Epidermal melanocyte (primary cell): ENCODE data around the gene KCNK5.
A peak's percentile ranks its signal among the peaks of the same experiment; 100 is the strongest.

ENCODE experiments used
- DNase-seq: peaks from one replicate; pipeline ENCODE4 v3.0.0; 2011; ENCODE audit warnings: low spot score; ENCODE audit not compliant: insufficient read length

The KCNK5 gene

DNA sequence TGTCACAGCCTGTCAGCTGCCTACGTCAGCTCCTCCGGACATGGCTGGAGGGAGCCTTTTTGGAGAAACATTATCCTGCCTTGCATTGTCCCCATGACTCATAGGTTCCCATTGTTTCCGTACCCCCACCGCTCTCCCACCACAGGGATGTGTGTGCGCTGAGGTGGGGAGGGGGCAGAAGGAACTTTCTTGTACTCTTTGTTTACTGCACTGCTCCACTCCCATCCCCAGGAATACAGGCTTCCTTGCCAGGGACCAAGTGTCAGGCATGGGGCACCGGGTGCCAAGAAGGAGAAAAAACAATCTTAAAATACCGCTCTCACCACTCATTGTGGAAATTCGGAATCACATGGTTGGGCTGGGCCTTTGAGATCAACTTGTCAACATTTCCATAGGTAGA is 51.0 kb downstream of the KCNK5 start:
- no peak for DNase-seq

GRCh38 chr6:39177130-39177529 is 52.1 kb downstream of the KCNK5 start:
- no peak for DNase-seq

DNA sequence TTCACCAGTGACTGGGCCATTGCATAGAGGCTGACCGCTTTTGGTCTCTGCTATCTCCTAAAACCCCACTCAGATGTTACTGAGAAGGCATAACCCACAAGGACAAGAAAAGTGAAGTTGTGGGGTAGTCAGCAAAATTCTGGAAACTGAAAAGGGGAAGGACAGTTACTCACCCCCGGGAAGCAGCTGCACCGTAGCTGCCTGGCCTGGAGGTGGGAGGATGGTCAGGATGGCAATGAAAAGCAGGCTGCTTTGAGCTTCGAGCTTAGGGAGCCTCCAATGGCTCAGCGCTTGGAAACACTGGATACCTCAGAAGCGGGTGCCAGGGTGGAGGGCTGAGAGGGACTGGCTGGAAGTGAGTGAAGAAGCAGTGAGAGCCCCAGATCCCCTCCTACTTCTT is 56.0 kb downstream of the KCNK5 start:
- DNase-seq, result no peak

DNA sequence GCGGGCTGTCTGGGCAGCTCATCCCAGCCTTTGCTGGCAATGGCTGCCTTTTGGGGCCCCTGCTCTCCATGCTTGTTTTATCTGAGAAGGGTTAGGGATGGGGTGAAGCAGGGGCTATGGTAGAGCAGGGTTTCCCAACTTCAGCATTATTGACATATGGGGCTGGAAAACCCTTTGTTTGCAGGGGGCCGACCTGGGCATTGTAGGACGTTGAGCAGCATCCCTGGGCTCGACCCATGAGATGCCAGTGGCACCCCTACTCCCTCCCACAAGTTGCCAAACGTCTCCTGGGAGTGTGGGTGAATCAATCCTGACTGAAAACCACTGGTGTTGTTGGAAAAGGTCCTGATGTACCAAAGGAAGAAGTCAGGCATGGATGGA is 56.9 kb downstream of the KCNK5 start:
- no peak for DNase-seq

DNA sequence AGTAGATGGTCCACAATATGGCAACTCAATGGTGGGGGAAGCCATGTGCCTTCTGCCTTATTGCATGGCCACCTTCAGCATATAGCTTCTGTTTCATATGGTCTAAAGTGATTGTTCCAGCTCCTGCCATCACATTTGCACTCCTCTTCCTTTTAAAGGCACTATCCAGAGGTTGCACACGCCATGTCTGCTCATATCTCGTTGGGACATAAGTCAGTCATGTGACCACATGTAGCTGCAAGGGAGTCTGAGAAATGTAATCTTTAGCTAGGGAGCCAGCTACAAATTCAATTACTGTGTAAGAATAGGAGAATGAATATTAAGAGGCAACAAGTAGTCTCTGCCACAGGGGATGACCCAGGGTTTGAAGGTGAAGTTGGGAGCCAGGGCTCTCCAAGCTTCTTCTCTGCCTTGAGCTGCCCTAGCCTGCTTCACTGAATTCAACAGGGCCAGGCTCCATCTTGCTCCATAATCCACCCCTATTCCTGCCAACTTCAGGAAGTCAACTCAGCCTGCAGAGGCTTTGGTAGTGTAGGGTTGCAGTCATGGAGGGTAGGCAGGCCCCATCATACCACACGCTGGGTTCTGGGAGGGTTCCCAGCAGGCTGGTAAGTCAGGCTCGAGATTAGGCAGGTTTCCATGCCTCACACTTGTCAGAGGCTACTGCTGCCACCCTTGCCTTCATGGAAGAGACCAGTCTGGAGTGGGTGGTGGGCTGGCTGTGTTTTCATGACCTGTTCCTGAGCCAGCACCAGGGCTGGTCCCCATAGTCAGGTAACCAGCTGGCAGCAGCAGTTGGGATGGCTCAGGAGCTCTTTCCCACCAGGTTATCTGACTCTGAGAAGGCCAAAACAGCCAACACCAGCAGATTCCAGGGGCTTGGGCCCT is 57.5 kb downstream of the KCNK5 start:
- DNase-seq, result no peak

DNA sequence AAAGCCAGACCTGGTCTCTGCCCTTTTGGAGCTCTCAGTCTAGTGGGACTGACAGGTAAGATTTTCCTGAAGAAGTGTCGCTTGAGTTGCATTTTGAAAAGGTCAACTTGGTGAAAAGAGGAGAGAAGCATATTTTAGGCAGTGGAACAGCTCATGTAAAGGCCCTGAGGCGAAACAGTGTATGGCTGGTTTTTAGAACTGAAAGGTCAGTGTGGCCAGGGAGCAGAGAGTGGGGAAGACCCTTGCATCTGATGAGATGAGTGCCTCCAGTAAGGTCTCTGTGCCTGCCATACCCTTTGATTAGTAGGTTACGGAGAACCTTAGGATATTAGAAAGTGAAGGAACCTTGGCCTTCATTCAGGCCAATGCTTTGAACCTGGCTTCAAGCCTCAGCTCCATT is 58.4 kb downstream of the KCNK5 start:
- DNase-seq, result no peak

DNA sequence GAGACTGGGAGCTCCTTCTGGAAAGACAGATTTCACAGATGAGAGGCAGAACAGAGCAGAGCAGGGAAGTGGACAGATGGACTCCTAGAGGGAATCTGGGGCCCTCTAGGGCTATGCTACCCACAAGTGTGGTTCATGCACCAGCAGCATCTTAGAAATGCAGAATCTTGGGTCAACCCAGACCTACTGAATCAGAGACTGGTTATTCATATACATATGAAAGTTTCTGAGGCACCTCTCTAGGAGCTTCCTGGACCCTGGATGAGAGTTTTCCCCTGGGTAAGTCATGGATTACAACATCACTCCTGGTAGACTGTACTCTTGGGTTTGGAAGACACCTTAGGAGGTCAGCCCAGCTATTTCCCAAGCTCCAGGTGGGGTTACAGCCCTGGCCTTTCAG is 58.9 kb downstream of the KCNK5 start:
- DNase-seq, result no peak

DNA sequence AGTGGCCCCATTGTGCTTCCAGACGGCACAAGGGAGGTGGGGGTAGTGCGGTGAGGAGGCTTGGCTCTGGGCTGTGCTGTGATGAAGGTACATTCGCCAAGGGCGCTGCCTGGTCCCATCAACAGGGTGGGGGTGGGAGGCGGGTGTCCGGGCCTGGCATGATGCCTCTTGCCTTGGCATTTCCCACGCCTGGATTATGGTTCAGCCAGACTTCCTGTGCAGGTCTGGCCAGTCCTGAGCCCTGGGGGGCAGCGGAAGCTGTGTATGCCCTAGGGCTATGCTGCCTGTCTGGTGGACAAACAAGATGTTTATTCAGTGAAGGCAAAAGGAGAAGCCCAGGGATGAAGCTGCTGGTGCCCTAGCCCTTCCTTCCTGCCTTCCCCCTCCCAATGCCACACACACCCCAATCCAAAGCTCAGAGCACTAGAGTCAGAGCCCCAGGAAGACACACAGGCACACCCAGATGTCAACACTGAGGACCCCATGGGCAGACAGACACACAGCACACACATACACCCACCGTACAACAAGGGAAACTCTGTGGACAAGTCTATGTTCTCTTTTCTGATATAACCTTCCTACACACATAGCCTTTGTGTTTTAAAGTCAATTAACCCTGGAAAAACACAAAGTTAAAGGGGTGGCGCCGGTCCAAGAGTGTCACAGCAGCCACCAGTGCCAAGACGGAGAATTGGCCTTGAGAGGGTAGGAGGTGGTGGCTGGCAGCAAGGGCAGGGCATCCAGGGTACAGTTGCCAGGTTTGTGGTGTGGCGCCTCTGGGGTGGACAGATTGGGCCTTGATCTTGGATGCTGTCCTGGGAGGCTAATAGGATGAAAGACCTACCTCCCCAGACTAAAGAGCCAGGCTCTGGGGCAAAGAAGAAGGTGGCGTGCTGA is 59.6 kb downstream of the KCNK5 start:
- no peak for DNase-seq

- DNase-seq, result no peak
These were observed 61.2 kb downstream of the KCNK5 start for GRCh38 chr6:39167866-39168625.

GRCh38 chr6:39167321-39167720 is 62.0 kb downstream of the KCNK5 start:
- DNase-seq, result no peak

DNA sequence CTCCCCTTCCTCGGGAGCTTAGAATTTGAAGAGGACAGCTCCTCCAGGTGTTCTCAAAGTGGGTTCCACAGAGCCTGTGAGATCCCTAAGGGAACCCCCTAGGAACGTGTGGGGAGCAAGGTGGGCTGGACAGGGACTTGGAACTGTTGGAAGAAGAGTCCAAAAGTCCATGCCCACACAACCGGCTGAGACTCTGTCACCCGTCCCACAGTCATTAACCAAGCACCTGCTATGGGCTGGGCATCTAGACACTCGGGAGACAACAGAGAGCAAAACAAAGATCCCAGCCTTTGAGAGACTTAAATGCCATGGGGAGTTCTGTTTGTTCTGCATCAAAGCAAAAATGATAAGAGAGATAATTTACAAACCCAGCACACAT is 62.4 kb downstream of the KCNK5 start:
- no peak for DNase-seq

GRCh38 chr6:39166189-39166911 is 62.9 kb downstream of the KCNK5 start:
- DNase-seq, result peak; percentile 50

- DNase-seq, result no peak
These were observed 71.8 kb downstream of the KCNK5 start for GRCh38 chr6:39157511-39157910.

DNA sequence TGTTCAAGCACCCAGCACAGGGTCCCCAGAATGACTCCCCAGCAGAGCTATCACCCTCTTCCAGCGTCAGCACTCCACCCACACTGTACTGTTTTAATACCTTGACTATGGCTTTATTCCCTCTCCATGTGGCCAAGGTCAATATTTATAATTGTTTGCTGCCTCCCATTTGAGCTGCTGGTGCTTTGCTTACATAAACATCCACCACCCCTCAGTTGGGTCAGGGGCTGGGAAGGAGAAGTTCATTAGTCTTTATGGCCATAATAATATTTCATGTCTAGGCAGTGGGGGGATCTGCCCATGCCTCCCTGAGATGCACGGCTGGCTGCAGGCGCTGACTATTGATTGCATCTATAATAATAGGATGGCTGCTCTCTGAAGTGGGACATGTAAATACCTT is 72.5 kb downstream of the KCNK5 start:
- DNase-seq, result no peak

- no peak for DNase-seq
These were observed 74.6 kb downstream of the KCNK5 start for GRCh38 chr6:39154705-39155104.

GRCh38 chr6:39153766-39154397 is 75.4 kb downstream of the KCNK5 start:
- DNase-seq, result no peak

- no peak for DNase-seq
These were observed 77.0 kb downstream of the KCNK5 start for GRCh38 chr6:39152262-39152661.

DNA sequence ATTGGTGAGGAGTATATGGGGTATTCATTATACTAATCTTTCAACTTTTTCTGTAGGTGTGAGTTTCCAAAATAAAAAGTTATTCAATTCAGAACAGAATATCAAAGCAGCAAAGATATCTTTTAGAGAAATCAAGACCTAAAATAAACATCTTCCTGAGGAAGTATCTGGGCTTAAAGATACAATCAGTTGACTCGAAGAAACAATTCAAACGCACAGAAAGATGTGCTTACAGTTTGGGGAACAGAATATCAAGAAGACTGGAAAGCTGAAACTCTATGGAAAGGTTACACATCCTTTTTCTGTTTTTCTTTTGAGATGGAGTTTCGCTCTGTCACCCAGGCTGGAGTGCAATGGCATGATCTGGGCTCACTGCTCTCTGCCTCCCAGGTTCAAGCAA is 78.1 kb downstream of the KCNK5 start:
- no peak for DNase-seq

DNA sequence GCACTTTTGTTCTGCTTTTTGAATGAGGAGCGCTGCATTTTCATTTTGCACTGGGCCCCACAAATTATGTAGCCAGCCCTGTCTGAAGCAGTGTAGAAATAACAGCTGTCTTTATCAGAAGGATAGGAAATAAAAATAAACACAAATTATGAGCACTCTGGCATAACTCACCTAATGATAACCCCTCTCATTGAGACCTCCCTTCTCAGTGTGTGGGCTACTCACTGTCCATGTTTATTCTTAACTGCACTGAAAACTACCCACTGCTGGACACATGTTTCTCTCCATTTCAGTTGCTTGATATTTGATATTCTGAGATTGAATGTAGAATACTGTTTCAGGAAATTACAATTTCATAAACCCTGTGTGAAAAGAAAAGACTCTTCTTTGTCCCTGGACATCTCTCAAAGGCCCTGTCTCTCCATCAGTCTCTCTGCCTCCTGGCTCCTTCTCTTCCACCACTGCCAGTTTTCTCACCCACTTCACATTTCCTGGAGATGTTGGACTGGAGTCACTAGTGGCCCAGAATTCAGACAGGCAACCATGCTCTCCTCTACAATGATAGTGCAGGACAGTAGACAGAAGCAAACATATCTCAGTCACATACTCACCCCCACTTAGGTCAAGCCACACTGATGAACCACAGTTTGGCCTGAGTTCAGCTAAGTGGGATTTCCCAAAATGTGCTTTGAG is 84.6 kb downstream of the KCNK5 start:
- DNase-seq, result no peak
